UCSD-AML1 (cell line): Measurements from ENCODE around the gene SRGAP2B.
"Not testable (repeated sequence)": the region's sequence is repeated elsewhere in the genome, so short reads cannot be mapped to it uniquely, and the experiment has no call there.

ENCODE experiments used
- DNase-seq: peaks from one replicate; lab custom pipeline; 2025; ENCODE audit not compliant: unreplicated experiment; lab: John Stamatoyannopoulos, UW

SRGAP2B gene

DNA sequence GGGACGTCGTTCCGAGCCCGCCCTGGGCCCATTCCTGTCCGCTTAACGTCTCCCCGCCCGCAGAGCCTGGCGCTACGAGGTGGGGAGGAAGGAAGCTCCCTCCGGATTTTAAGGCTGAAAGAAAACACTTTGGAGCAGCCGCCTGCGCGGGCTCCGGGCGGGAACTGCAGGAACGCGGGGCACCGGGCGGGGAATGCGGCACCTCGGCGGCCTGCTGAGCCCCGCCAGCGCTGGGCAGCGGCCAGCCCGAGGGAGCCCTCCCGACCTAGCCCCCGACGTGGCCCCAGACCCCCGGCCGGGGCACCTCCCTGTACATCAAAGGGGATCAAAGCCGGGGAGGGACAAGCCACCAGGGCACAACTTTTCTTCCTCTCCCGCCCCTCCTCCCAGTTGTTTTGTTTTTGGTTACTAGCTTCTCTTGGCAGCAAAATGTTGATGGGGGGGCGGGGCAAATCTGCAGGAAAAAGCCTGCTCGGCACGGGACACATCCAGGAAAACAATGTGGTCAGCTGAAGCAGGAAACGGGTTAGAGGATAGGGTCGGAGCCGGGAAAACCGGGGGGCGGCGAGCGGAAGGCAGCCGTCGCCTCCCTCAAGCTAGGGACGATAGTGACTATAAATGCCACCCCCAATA, 1.5 kb downstream of the SRGAP2B start:
- not testable (repeated sequence) for DNase-seq

DNA sequence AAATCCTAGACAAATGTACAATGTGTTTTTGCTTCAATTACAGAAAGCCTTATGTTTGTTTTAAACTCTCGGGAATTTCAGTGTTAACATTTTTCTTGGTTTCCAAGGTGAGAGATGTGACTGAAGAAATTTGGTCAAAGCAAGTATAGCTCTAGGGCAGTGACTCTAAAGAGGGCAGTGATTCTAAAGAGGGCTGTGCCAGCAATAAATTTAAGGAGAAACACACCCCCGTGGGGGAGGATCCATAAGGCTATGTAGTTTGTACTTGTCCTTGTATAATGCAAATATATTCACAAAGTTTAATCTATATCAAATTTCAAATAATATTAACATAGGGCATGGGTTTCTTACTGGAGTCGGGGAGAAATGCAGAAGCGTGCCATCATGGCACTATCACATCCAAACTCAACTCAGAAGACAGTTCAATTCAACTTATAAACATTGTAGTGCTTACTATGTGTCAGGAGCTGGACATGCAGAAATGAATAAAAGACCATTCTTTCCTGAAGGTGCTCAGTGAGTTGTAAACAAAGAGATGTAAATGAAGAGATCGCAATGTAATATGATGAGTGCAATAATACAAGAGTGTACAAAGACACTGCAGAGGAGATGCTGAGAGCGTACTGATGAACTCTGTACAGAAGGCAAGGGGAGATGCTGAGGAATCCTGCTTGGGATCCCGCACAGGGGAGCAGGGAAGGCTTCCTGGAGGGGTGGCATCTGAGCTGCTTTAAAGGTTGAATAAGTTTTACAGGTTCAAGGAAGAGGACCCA, 12.5 kb downstream of the SRGAP2B start:
- not testable (repeated sequence) for DNase-seq

DNA sequence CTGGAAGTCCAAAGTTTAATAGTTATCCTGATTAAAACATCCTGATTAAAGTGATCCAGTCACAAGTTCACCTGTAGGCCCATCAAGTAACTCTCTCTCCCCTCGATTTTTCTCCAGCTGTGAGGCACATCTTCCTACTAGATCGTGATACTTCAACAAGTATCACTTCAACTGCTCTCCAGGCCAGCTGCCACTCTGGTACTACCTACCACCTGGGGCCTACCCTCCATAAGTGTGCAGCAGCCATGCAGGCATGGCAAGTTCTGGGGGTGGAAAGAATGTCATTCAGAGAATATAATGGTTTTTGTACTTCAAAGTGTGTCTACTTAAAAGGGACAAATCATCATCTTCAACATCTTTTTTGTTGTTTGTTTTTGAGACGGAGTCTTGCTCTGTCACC, 14.9 kb downstream of the SRGAP2B start:
- DNase-seq, result not testable (repeated sequence)

DNA sequence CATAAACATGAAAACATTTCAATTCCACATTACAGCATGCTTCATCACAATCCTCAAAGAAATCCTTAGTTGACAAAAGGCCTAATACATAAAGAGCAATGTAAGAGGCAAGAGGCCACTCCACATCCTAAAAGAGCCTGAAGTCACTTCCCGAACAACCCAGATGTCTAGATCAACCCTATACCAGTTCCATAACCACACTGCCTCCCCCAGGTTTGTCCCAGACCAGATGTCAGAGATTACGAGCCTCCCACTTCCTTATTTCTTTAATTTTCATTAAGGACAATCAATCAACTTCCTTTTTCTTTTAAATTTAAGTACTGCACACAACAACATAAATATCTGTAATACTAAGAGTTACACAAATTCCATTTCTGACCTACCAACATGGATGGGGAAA, 15.4 kb downstream of the SRGAP2B start:
- DNase-seq, result not testable (repeated sequence)

DNA sequence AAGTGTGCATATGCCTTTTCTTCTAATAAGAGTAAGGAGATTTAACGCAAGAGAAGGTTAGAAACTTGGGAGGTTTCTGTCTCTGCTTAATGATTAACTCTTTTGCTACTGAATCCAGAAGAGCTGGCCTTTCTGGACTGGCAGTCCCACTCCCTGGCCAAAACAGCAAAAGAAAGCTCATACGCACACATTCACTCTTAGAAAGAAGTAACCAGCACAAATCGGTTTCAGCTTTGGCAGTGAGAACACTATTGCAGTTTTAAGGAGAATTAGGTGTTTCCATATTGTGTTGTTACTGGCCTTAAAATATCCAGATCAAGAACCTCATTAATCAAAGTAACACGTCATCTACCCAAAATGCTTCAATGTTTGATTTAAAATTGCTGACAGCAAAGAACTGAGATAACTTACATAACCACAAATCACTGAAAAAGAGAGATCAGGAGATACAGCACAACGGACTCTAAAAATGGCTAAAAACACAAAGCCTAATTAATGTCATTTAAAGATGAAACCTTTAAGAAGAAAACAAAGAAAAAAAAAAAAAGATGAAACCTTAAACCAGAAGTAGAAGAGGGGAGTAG, 16.2 kb downstream of the SRGAP2B start:
- not testable (repeated sequence) for DNase-seq

DNA sequence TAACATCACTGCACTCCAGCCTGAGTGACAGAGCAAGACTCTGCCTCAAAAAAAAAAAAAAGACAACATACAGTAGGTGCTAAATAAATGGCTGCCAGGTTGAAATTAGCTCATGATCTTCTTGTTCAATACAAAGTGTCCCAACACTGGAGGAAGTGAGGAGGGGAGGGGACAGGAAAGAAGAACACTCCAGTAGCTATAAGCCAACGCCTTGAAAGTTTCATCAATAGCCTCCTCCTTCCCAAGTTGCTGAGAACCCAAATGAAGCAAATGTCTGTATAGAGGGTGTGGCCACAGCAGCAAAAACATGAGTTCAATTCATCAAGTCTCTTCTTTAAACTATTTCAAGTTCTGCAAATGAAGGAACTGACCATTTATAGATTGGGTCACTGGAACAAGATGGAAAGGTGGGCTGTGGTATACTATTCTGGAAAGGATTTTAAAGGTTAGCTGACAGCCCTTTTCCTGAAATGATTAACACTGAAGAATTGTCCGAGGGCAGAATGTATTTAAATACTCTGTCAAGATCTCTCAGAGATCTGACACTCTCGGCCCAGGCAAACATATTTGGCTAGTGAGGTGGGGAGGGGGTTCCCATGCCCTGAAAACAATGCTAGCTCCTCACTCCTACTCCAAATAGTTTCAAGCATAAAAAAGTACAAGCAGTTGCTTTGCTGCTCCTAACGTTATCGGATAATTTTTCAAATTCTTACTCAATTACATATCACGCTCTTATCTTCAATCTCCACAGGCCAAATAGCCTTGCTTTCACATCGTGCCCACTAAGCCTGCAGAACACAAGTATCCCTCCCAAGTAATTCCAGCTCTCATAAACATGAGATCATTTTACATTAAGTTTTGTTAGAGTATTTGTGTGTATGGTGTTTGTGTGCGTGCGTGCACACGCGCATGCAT, 17.0 kb downstream of the SRGAP2B start:
- not testable (repeated sequence) for DNase-seq

DNA sequence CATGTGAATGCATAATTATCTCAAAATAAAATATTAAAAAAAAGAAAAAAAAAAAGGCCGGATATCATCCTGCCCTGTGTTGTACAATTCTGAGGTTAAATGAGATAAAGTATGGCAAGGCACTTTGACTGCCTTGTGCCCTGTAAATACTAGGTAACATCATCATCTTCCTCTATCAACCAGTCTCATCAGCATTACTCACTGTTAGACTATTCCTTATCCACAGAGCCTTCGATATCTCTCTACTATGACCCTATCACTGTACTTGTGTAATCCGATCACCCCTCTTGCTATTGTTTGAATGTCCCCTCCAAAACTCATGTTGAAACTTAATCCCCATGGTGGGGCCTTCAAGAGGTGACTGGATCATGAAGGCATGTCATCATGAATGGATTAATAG, 18.3 kb downstream of the SRGAP2B start:
- not testable (repeated sequence) for DNase-seq

DNA sequence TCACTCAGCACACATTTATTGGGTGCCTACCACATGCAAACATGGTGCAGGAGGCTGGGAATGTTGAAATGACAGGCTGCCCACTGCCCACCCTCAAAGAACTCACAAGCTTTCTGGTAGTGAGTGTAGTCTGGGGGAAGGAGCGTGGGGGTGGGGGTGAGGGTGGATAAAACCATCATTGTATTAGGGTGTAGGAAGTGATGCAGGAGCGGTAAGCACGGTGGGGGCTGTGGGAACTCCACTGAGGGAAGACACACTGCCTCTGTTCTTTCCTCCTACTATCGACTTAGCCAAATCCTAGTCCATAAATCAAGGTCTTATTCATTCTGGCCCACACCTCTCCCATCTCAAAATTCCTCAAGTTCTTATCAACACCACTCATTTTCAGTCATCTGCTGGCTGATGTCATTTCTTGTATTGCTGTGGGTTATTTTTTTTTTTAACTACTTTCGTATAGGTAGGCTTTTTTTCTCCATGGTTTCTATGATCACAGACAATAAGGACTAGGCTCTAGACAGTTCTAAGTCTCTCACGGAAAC, 21.0 kb downstream of the SRGAP2B start:
- DNase-seq, result not testable (repeated sequence)

DNA sequence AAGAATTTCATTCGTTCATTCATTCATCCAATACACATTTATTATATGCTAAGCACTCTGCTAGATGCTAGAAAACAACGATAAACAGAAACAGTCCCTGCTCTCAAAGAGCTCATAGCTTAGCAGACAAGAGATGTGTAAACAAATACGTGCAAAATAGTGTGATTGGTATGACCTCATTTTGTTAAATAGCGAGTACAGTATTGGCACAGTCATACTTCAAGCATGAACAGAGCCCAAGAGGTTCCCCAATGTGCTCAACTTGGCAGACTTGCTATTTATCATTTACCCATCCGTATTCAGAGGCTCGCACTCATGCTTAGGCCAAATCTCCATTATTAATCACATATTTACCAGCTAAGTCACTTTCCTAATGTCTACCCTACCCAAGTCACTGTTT, 23.6 kb downstream of the SRGAP2B start:
- DNase-seq, result not testable (repeated sequence)

DNA sequence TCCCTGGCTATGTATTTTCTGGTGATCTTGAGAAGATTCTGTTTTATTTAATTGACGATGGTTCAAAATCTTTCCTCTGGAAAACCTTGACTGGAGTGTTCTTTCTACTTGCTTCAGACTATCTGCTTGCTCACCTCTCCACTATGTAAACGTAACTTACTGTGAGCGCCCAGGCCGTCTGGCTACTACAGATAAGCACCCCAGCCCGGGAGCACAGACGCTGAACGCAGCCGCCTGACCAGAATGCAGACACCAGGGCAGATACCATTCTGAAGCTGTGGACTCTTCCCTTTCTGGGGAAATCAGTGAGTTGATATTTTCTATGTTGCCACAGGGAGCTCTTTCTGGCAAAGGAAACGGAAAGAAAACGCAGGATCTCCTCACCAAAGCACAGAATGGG, 28.6 kb downstream of the SRGAP2B start:
- DNase-seq, result not testable (repeated sequence)

DNA sequence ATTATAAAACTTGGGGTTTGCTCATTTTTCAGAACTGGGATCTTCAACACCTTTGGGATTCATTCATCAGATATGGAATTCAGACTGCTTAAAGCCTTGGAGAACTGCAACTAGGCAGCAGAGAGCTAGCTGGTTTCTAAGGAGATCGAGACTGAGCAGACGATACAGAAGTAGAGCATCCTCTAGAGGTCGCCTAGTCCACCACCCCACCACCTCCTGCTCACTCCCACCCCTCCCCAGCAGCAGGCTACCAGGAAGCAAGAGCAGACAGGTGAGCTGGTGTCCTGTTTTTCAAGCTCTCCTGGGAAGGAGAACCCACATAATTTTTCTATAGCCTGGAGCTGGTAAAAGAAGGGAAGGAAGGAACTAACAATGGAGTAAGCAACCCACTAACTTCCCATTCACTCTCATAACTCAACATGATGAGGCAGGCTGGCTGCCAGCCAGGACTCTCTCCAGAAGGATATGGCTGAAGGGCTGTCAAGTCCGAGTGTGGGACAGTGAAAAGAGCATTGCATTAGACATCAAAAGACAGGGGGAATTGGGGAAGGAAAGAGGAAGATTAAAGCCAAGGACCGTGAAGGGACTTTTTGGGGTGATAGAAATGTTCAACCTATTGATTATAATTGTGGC, 29.8 kb downstream of the SRGAP2B start:
- not testable (repeated sequence) for DNase-seq

DNA sequence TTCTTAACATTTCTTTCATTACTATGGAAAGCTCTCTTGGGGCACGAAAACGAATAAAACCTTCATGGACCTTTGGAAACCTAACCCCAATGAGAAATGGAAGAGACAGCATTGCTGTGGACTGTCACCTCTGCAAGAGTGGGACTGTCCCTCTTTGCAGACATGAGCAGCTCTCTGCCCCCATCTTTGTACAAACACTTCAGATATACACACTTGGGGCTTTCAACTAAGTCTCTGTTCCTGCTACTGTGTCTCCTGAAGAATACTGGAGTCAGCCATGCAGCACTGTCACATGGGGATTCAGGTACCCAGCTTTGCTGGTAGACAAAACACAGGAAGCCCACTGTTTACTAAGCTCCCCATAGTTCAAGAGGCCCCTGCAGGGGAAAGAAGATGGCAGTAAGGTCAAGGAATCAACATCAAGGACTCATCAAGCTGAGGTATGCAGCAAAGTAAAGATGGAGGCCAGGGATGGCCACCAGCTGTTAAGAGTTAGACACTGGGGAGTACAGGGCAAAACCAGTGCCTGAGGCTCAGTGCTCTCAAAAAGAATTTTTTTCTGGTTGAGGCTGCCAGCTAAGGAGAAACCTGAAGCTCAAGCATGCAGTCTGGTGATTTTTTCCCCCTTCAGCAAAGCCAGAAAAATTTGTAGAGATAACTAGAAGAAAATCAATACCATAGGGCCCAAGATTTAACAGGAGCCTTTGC, 31.0 kb downstream of the SRGAP2B start:
- not testable (repeated sequence) for DNase-seq

DNA sequence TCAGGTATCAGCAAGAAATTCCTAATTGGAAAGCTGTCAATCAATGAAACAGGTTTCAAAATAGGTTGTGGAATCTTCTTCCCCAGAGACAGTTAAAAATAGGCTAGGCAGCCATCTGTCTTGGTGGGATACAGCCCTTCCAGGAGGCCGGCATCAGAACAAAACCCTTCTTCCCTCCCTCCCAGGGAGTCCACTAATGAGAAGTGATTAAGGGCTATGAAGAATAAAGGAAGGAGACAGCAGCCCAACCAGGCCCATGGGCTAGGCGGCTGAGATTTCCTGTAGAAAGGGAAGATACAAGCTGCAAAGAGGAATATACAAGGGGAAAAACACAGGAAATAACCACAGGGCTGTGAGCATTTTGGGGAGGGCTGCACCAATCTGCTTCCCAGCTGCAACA, 31.8 kb downstream of the SRGAP2B start:
- not testable (repeated sequence) for DNase-seq

DNA sequence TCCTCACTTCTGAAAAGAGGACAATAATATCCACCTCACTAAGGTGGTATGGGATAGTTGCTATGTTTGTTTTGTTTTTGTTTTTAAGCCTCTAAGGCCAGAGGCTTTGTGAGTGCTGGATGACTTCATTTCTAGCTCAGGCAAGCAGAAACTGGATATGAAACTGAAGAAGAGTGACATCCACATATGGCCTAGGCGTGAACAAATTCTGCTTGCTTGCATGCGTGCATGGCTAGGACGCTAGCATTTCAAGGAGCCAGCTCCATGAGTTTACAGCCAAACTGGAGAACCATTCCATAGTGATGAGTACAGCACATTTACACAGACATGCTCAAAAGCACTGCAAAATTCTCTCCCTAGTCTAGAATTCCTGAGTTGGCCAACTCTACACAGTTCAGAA, 36.9 kb downstream of the SRGAP2B start:
- DNase-seq, result not testable (repeated sequence)

DNA sequence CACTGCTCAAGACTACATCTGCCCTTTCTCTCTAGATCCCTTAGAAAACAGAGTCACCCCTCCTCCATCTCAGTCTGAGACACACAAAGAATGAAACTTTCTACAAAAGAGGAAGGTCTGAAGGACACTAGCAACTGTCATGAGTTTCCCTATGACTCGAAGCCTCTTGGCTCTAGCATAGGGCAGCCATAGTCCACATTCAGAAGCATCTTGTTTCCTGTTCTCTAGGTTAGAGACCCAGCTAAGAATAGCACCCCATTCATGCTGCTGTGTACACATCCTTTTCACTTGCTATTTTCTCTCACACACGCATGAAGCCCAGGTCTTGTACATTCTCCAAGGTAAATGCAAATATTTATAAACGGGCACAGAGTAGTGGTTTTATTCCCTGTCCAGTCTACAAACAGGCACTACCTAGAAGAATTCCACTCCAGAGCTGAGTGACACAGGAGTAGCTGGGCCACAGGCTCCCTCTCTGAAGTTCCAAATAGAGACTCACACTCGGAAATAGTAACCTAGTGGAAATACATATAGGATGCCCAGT, 39.8 kb downstream of the SRGAP2B start:
- DNase-seq, result not testable (repeated sequence)

DNA sequence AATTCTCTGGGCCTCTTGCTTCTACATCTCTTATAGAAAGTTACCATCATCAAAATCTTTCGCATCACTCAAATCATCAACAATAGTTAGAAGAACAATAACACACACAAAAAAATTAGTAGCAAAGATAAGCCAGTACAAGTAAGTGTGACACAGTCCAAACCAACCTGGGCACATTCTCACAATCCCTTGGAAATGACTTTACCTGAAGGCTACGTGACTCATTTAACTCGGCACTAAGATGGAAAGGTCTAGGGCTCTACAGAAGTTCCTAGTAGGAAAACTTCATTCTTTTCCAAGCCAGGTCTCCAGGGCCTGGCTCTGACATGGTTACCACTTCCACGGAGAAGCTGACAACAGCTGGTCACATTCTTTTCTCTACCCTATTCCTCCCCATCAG, 41.7 kb downstream of the SRGAP2B start:
- not testable (repeated sequence) for DNase-seq

DNA sequence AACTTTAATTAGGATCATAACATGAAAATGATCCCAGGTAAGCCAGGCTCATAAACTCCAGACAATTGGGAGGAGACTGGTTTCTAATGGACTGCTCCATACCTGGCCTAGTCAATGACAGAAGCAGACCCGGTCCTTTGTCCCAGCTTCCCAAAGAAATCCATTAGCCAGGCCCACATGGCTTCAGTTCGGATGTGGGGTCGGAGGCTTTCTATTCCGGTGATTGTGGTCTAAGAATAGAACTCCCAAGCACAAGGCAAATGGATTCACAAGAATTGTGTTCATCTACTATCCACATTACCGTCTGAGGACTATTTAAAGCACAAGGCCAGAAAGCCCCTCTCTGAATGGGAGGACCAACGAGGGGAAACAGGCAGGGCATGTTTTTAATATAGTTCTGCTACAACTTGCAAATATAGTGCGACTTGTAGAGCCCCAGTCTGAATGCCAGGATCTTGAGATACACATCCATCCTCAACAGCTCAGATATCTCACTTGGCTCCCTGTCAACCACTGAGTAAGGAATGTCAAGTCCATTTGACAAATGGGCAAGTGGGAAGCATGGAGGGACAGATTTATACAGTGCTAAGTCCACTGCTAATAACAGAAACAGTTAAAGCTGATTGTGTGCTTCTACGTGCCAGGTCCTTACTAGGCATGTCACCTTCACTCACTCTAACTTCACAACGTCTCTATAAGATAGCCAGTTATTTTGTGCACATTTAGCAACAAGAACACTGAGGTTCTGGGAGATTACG, 42.9 kb downstream of the SRGAP2B start:
- DNase-seq, result not testable (repeated sequence)

DNA sequence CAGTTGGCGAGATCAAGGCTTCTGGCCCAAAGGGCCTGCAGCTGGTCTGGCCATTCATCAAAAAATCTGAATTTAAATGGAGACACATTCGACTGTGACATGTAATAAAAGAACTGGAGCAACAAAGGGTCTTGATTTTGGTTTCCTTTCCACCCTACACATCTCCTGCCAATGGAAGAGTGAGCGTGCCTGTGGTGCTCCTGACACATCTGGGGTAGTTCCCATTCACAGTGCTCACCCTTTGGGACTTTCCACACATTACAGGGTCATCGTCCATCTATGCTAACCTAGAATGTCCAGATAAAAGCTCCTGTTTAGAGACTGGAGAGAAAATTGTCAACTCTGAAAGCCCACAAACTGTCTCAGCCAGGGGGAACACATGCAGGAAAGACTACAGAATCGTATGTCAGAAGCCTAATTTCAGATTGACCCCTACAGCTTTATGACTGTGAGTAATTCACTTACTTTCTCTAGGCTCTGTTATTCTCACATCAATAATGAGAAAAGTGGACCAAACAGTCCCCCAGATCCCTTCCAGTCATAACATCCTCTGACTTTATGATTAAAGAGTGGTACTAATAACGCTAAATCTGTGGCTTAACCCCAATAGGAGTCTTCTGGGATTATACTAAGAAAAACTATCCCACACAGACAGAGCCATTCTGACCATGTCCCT, 46.8 kb downstream of the SRGAP2B start:
- not testable (repeated sequence) for DNase-seq
